Glutamatergic neuron (in vitro differentiated cells): ENCODE measurements around the gene JPH2. TPM values are rescaled to one million over a fixed set of nuclear protein-coding genes. Genes with fewer than 3 reads are reported as not detected.

Experiments
- DNase-seq: peaks from one replicate; pipeline ENCODE4 v3.0.0; 2022
- H3K27ac Mint-ChIP-seq: one replicate; pipeline ENCODE4 v1.8.0; 2020; ENCODE audit warnings: mild to moderate bottlenecking, mixed read lengths, inconsistent platforms; ENCODE audit not compliant: unreplicated experiment
- H3K27me3 Mint-ChIP-seq: one replicate; pipeline ENCODE4 v1.8.0; 2020; ENCODE audit warnings: mild to moderate bottlenecking, moderate library complexity, mixed read lengths, inconsistent platforms; ENCODE audit not compliant: unreplicated experiment
- H3K36me3 Mint-ChIP-seq: one replicate; pipeline ENCODE4 v1.8.0; 2020; ENCODE audit warnings: mild to moderate bottlenecking, mixed read lengths, inconsistent platforms; ENCODE audit not compliant: unreplicated experiment
- H3K4me1 Mint-ChIP-seq: one replicate; pipeline ENCODE4 v1.8.0; 2020; ENCODE audit warnings: mild to moderate bottlenecking, low read depth, mixed read lengths, inconsistent platforms; ENCODE audit not compliant: unreplicated experiment
- H3K4me3 Mint-ChIP-seq: one replicate; pipeline ENCODE4 v1.8.0; 2020; ENCODE audit warnings: mild to moderate bottlenecking, mixed read lengths, inconsistent platforms; ENCODE audit not compliant: unreplicated experiment
- H3K9me3 Mint-ChIP-seq: one replicate; pipeline ENCODE4 v1.8.0; 2020; ENCODE audit warnings: mild to moderate bottlenecking, moderate library complexity, mixed read lengths, inconsistent platforms; ENCODE audit not compliant: unreplicated experiment
- CTCF ChIP-seq: fragments of 200-600 bp; sonication (generic); IDR thresholded peaks from one replicate; pipeline ENCODE4 v1.5.0; 2021; ENCODE audit not compliant: partially characterized antibody, unreplicated experiment
- total RNA-seq: library from RNA; stranded (reverse); fragmentation: NEBNext Ultra II Directional; extraction: Animal tissue kit (Norgen Biotek cat#: 25700); gene quantifications from one replicate; pipeline ENCODE4 v1.2.1, GENCODE V29; 2021; ENCODE audit not compliant: unreplicated experiment

The JPH2 gene
- total RNA-seq, 1 donor from 2014 or later: 0.07 TPM

DNA sequence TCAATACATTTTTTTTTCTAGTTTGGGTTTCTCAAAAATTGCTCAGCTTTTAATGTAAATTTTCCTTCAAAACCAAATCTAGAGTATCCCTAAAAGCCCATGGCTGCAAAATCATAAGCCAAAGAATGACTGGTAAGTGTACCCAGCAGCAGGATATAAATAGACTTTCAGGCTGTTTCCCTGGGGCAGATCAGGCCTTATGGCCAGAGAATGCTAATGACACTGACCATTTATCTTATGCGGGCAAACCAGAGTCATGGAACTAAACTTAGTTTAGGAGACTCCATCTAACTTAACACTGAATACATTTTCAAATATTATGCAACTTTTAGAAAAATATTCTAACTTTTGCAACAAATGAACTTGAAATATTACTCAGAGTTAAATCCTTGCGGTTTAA, 16.2 kb upstream of the JPH2 start:
- no peak for DNase-seq
- Mint-ChIP-seq H3K27ac (peak overlapping the region; percentile 92), H3K9me3 (no peaks in the 10 kb centered on the region), H3K4me1 (peaks cover 35% of the 10 kb centered on the region), H3K4me3 (peak overlapping the region; percentile 67), H3K36me3 (no peaks in the 10 kb centered on the region), H3K27me3 (no peaks in the 10 kb centered on the region)
- TF ChIP-seq CTCF: no peak

DNA sequence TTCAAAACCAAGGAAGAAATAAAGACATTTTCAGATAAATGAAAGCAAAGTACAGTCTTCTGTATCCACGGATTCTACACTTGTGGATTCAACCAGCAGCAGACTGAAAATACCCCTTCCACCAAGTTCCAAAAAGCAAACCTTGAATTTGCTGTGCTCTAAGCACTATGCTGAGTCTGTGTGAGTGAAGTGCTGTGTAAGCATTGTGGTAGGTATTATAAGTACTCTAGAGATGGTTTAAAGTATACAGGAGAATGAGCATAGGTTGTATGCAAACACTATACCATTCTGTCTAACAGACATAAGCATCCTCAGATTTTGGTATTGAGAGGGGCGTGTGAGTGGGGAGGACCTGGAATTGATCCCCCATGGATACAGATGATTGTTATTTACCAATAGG, 14.0 kb upstream of the JPH2 start:
- H3K27ac Mint-ChIP-seq: no peak overlapping the region
- no peak for DNase-seq
- H3K36me3 Mint-ChIP-seq: no peaks in the 10 kb centered on the region
- H3K27me3 Mint-ChIP-seq: no peaks in the 10 kb centered on the region
- H3K4me1 Mint-ChIP-seq: peaks cover 18% of the 10 kb centered on the region
- TF ChIP-seq CTCF: no peak
- H3K4me3 Mint-ChIP-seq: no peak overlapping the region
- no peaks in the 10 kb centered on the region for H3K9me3 Mint-ChIP-seq

GRCh38 chr20:44200371-44200770, 13.4 kb upstream of the JPH2 start:
- no peaks in the 10 kb centered on the region for H3K9me3 Mint-ChIP-seq
- no peak for TF ChIP-seq CTCF
- peaks cover 16% of the 10 kb centered on the region for H3K4me1 Mint-ChIP-seq
- DNase-seq: no peak
- no peaks in the 10 kb centered on the region for H3K36me3 Mint-ChIP-seq
- H3K27ac Mint-ChIP-seq: no peak overlapping the region
- H3K27me3 Mint-ChIP-seq: no peaks in the 10 kb centered on the region
- no peak overlapping the region for H3K4me3 Mint-ChIP-seq

DNA sequence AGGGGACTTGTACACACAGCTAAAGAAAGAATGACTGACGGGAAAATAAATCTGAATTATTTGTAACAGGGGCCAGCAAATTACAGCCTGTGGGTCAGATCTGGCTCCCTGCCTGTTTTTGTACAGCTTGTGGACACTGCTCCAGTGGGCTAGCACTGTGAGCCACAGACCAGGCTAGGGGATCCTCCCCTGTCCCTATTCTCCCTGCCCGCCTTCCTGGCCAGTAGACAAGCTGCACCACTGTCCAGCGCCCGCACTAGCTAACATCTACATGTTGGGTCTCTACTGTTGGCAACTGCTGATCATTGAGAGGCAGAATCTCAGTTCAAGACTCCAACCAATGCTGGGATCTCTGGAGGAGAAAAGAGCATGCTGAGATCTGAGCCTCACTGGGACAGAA, 12.9 kb upstream of the JPH2 start:
- H3K9me3 Mint-ChIP-seq: no peaks in the 10 kb centered on the region
- TF ChIP-seq CTCF: no peak
- peak overlapping the region; percentile 64 for H3K27ac Mint-ChIP-seq
- no peaks in the 10 kb centered on the region for H3K36me3 Mint-ChIP-seq
- H3K4me1 Mint-ChIP-seq: peaks cover 16% of the 10 kb centered on the region
- no peak for DNase-seq
- H3K4me3 Mint-ChIP-seq: no peak overlapping the region
- no peaks in the 10 kb centered on the region for H3K27me3 Mint-ChIP-seq

DNA sequence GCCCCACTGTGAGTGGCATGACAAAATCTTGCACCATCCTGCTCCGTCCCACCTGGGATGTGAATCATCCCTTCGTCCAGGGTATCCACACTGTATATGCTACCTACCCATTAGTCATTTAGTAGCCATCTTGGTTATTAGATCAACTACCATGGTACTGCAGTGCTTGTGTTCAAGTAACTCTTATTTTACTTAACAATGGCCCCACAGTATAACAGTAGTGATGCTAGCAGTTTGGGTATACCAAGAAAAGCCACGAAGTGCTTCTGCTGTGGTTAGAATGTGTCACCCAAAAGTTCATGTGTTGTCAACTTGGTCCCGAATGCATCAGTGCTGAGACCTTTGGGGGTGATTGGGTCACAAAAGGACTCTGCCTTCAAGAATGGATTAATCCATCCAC, 11.9 kb upstream of the JPH2 start:
- DNase-seq: no peak
- no peaks in the 10 kb centered on the region for H3K27me3 Mint-ChIP-seq
- no peaks in the 10 kb centered on the region for H3K9me3 Mint-ChIP-seq
- no peak for TF ChIP-seq CTCF
- no peak overlapping the region for H3K4me3 Mint-ChIP-seq
- H3K4me1 Mint-ChIP-seq: peaks cover 13% of the 10 kb centered on the region
- H3K27ac Mint-ChIP-seq: no peak overlapping the region
- no peaks in the 10 kb centered on the region for H3K36me3 Mint-ChIP-seq
